Myocyte (in vitro differentiated cells): ENCODE results near the gene NDUFV3. TPM values are rescaled to one million over a fixed set of nuclear protein-coding genes. Genes with fewer than 3 reads are reported as not detected.
A peak's percentile ranks its signal among the peaks of the same experiment; 100 is the strongest.
"Not testable (repeated sequence)": the region's sequence is repeated elsewhere in the genome, so short reads cannot be mapped to it uniquely, and the experiment has no call there.

Experiments
- DNase-seq: peaks from one replicate; pipeline ENCODE4 v3.0.0-alpha.2; 2012; ENCODE audit warnings: low read depth
- total RNA-seq: library from RNA; depleted of rRNA; stranded (reverse); fragments of >200 nt; gene quantifications from 2 replicates; pipeline ENCODE4 v1.2.3, GENCODE V29; 2014

Gene NDUFV3
- total RNA-seq, 1 donor from 2014 or later: 44.0 TPM

DNA sequence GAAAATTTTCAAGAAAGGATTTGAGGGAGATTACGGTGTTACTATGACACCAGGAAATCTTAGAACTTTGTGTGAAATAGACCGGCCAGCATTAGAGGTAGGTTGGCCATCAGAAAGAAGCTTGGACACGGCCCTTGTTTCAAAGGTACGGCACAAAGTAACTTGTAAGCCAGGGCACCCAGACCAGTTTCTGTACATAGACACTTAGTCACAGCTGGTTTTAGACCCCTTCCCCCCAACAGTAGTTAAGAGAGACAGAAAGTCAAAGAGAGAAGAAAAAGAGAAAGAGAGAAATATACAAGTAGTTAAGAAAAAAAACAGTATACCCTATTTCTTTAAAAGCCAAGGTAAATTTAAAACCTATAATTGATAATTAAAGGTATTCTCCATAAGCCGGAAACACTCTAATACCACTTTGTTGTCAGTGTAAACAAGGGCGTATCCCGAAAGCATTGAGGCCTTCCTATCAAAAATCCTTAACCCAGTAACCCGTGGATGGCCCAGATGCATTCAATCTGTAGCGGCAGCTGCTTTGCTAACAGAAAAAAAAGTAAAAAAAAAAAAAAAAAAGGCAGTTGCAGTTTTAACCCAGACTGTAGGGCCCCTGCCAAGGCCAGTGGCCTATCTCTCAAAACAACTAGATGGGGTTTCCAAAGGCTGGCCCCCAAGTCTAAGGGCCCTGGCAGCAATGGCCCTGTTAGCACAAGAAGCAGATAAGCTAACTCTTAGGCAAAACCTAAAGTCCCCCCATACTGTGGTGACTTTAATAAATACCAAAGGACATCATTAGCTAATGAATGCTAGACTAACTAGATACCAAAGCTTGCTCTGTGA, 40.2 kb downstream of the NDUFV3 start:
- DNase-seq: peak; percentile 5

DNA sequence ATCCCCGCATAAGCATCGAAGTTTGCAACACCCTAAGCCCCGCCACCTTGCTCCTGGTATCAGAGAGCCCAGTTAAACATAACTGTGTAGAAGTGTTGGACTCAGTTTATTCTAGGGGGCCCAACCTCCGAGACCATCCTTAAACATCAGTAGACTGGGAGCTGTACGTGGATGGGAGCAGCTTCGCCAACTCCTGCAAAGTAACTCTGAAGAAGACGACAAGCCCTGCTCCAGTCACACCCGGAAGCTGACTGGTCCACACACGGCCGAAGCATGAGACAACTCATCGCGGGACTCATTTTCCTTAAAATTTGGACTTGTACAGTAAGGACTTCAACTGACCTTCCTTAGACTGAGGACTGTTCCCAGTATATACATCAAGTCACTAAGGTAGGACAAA, 40.9 kb downstream of the NDUFV3 start:
- not testable (repeated sequence) for DNase-seq

DNA sequence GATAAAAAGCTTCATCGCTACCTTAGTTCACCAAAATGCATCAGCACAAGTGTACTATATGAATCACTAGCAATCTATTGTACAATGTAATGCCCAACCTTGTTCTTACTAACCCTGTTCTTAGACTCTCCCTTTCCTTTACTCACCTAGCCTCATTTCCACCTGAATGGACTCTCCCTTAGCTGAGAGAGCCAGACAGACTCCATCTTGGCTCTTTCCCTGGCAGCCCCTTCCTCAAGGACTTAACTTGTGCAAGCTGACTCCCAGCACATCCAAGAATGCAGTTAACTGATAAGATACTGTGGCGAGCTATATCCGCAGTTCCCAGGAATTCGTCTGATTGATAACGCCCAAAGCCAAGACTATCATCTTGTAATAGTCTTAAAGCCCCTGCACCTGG, 43.3 kb downstream of the NDUFV3 start:
- DNase-seq: not testable (repeated sequence)

DNA sequence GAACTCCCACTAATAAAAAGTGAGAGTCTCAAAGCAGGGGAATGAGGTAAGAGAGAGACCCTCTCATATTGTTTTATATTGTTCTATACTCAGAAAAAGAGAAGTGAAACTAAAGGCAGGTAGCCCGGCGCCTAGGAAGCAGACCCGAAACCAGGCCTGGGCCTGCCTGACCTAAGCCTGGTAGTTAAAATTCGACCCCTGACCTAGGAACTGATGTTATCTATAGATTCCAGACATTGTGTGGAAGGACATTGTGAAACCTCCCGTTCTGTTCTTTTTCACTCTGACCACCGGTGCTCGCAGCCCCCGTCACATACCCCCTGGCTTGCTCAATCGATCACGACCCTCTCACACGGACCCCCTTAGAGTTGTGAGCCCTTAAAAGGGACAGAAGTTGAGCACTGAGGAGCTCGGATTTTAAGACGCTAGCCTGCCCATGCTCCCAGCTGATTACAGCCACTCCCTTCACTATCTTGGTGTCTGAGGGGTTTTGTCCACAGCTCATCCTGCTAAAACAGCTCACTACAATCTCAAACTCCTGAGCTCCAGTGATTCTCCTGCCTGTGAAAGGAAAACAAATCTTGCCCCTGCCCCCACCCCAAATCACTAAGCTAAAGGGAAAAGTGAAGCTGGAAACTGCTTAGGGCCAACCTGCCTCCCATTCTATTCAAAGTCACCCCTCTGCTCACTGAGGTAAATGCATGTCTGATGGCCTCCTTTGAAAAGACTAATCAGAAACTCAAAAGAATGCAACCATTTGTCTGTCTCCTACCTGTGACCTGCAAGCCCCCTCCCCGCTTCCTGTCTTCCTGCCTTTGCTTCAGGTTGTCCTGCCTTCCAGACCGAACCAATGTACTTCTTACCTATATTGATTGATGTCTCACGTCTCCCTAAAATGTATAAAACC, 44.2 kb downstream of the NDUFV3 start:
- not testable (repeated sequence) for DNase-seq

DNA sequence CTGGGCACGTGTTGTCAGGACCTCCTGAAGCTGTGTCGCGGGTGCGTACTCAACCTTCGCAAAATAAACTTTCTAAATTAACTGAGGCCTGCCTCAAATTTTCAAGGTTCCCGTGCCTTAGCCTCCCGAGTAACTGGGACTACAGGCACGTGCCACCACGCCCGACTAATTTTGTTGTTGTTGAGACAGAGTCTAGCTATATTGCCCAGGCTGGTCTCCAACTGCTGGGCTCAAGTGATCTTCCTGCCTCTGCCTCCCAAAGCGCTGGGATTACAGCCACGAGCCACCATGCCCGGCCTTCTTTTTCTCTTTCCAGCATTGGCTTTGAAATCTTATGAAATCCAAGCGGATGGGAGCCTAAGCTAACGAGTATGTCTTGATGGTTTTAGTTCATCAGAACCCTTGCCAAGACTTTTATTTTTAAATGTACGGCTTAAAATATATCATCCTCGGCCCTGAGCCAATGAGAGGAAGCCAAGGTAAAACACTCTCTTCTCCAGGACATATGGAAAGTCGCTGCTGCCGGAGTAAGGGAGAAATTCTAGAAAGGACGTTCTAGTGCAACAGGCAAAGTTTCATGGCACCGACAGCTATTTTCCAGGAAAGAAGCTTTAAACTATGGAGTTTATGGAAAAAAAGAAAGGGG, 45.0 kb downstream of the NDUFV3 start:
- DNase-seq: no peak

DNA sequence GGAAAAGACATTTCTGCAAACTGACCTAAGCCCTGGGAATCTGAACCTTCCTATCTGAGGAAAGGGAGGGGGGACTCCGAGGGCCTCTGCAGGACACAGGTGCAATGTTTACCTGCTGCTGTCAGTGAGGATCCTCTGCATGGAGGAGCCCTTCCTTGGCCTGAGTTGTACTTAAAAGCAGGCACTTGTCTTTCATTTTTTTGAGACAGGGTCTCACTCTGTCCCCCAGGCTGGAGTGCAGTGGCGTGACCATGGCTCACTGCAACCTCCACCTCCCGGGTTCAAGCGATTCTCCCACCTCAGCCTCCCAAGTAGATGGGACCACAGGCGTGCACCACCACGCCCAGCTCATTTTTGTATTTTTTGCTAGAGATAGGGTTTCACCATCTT, 45.5 kb downstream of the NDUFV3 start:
- DNase-seq: not testable (repeated sequence)

DNA sequence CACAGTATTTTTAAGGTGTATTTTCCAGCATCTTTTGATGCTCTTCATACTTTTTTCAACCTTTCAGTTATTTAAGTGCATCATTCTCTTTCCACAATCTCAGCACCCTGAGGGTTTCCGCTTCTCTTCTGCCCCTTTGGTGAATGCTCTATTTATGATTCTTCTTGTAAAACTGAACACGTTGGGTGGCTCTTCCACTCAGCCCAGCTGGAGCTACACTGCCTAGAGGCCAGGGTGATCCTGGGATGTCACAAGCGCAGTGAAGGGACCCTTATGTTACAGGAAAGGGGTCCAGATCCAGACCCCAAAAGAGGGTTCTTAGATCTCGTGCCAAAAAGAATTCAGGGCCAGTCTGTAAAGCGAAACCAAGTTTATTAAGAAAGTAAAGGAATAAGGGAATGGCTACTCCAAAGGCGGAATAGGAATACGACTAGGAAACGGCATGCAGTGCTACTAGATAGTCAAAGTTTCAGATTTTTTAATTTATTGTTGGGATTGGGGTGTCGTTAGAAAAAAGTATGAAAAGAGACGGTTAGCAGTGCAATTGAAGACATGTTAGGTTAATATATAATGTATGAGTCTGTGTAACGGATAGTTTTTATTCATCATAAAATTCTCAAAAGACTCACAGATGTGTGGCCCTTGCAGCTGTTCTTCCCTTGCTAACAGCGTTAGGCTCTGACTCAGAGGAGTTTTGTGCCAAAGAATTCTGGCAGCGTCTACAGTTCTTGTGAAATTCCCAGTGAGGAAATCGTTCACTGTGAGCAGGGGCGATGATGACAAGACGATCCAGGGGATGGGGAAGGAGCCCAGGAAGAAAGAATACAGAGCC, 46.7 kb downstream of the NDUFV3 start:
- DNase-seq: peak; percentile 96

DNA sequence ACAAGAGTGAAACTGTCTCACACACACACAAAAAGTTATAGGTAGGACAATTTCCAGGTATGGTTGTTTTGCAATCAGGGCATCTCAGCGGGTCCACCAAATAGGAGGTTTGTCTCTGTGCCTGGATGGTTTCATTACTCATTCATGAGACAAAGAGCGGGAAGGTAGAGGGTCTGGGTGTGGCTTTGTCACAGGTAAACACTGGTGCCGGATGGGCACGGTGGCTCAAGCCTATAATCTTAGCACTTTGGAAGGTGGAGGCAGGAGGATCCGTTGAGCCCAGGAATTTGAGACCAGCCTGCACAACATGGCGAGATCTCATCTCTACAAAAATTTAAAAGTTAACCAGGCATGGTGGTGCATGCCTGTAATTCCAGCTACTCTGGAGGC, 48.6 kb downstream of the NDUFV3 start:
- DNase-seq: no peak

DNA sequence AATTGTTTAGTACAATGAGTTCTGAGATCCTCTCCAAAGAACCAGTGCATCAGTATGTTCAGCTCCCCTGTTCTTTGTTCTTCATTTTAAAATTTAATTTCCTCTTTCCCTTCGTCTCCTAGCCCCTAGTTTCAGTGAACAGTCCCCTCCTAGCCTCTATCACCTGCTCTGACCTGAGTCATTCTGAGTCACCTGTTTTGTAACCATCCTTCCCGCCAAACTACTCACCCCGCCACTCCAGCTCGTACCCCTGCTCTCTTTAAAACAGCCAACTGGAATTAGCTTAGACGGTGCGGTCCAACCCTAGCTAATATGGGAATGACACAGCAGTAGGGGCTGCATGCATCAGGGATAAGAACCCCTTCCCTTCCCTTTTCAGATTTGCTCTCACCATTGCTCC, 49.1 kb downstream of the NDUFV3 start:
- DNase-seq: no peak

DNA sequence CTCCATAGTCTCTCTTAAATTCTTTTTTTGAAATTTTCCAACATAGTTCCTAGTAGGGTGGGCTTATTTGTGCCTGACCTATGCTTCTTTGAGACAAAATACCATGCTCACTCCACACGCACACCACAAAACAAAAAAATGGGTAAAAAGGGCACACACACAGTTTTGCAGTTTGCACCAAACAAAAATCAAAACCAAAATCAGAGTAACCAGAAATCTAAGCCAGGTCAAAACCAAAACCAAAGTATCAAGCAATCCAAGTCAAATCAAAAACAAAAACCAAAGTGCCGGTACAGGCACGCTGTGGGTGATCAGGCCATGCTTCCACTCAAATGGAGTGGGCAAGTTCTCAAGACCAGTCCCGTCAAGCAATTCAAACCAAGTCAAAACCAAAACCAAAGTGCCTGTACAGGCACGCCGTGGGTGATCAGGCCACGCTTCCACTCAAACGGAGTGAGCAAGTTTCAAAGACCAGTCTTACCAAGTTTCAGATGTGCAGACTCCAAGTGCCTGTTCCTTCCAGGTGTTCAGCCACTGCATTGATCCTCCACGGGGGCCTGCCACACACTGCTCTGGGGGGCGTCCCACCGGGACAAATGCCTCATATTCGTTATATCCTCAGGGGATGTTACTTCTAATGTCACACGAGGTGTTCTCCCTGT, 56.1 kb downstream of the NDUFV3 start:
- not testable (repeated sequence) for DNase-seq

DNA sequence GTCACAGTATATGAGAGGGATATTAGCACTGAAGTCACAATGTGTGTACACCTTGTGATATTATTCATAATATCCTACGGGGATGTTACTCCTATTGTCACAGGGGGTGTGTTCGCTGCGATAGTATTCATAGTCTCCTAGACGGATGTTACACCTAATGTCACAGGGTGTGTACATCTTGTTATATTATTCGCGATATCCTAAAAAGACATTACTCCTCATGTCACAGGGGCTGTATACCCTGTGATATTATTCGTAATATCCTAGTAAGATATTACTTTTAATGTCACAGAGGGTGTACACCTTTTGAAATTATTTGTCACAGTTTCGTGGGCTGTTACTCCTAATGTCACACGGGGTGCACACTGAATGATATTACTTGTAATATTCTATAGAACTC, 58.1 kb downstream of the NDUFV3 start:
- DNase-seq: not testable (repeated sequence)

DNA sequence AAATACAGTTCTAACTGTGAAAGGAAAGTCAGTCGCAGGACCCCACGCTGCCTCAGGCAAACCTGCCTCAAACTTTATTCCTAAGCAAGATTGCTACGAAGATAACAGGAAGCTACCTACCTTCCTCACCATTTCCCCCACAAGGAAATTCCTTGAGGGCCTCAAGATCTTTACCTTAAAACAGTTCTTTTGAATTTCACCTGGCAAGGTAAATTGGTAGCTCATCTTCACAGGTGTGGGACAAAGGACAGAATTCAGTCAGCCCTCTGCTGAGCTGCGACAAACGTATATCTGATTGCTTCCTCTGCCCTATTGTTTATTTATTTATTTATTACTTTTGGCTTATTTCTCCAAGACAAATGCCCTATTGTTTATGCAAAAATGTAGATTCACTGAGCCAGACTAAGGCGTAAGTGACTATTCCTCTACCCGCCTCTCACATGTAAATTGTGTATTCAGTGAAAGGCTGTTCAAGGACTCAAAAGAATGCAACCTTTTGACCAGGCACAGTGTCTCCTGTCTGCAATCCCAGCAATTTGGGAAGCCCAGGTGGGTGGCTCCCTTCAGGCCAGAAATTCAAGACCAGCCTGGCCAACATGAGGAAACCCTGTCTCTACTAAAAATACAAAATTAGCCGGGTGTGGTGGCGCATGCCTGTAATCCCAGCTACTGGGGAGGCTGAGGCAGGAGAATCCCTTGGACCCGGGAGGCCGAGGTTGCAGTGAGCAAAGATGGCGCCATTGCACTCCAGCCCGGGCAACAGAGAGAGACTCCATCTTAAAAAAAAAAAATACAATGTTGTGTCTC, 63.9 kb downstream of the NDUFV3 start:
- DNase-seq: no peak

DNA sequence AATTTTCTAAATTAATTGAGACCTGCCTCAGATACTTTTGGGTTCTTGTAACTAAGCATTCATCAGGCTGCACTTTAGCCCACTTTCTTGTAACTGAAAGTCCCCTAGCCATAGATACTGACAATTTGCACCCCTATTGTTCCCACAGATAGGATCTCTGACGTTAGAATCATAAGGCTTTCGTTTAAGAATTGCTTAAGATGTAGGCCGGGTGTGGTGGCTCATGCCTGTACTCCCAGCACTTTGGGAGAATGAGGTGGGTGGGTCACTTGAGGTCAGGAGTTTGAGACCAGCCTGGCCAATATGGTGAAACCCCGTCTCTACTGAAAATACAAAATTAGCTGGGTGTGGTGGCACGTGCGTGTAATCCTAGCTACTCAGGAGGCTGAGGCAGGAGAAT, 65.0 kb downstream of the NDUFV3 start:
- not testable (repeated sequence) for DNase-seq

DNA sequence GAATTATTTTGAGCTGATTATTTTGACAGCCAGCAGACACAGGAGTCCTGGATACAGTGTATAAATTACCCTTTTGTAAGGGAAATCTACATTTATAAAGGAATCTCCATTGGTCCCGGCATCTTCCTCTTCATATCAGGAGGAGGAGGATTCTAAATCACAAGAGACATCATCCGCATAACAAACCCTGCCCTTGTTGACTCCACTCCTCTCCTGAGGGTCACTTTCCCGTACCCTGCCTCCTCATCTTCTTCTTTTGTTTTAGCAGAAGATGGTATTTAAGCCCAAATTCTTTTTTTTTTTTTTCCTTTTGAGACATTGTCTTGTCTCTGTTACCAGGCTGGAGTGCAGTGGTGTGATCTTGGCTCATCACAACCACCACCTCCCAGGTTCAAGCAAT, 66.6 kb downstream of the NDUFV3 start:
- DNase-seq: no peak

DNA sequence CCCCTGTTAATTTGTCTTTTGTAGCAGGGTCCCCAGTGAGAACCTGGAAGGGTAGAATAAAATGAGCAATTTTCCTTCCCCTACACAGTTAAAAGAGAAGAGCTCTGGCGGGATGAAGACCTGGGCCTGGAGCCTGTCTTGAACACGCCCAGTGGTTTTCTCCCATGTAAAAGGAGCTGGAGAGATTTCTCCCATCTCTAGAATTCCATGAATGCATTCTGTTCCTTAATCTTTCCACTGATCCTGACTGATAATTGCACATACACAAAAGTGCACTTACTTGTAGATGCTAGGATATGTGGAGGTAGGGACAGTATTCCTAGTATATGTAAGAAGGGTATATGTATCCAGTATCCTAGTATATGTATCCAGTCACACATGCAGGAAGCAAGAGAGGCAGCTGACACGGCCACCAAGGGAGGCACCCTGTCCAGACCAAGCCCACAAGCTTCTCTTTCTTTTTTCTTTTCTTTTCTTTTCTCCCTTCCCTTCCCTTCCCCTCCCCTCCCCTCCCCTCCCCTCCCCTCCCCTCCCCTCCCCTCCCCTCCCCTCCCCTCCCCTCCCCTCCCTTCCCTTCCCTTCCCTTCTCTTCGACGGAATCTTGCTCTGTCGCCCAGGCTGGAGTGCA, 69.4 kb downstream of the NDUFV3 start:
- no peak for DNase-seq
